Erythroblast (primary cell): ENCODE measurements around the gene IFT81.

ENCODE experiments used
- GATA1 ChIP-seq: IDR thresholded peaks from 2 replicates; pipeline ENCODE4 v1.6.1; 2011; ENCODE audit warnings: low read depth, mild to moderate bottlenecking, control low read depth, low read length, moderate library complexity
- POLR2A ChIP-seq: IDR thresholded peaks from 2 replicates; pipeline ENCODE4 v1.6.1; 2011; ENCODE audit warnings: mild to moderate bottlenecking, low read length

- TF ChIP-seq POLR2A (no peak), GATA1 (no peak)
These were observed 9.6 kb upstream of the IFT81 start for GRCh38 chr12:110114528-110114937.
